AG04450 (cell line): ENCODE data around the gene KIFC3. TPM values are rescaled to one million over a fixed set of nuclear protein-coding genes. Genes with fewer than 3 reads are reported as not detected.

Experiments
- CTCF ChIA-PET: fragments of 300-600, 350-600 bp; formaldehyde crosslinking; extraction: SDS; loops from one replicate; lab custom pipeline; 2022; ENCODE audit warnings: antibody characterized with exemption, inconsistent platforms; lab: Charles Lee
- POLR2A ChIA-PET: fragments of 350-600 bp; formaldehyde crosslinking; extraction: SDS; loops from one replicate; lab custom pipeline; 2021; ENCODE audit warnings: antibody characterized with exemption, inconsistent platforms; lab: Yijun Ruan, JAX
- DNase-seq: peaks from one replicate; pipeline ENCODE4 v3.0.0-alpha.2; 2011; ENCODE audit warnings: low read depth, low spot score
- H3K27ac ChIP-seq: one replicate; pipeline ENCODE4 v1.5.1; 2012; ENCODE audit warnings: low read depth, low read length, control low read depth
- H3K27me3 ChIP-seq: one replicate; pipeline ENCODE4 v1.6.0; 2012; ENCODE audit warnings: low read length; ENCODE audit not compliant: control insufficient read depth, insufficient read depth
- H3K4me3 ChIP-seq: 2 replicates; pipeline ENCODE4 v1.5.1; 2011; ENCODE audit warnings: mild to moderate bottlenecking, low read depth, low read length, control low read depth
- H3K9me3 ChIP-seq: 2 replicates; pipeline ENCODE4 v1.5.1; 2012; ENCODE audit warnings: low read length; ENCODE audit not compliant: control insufficient read depth, insufficient read depth
- polyA plus RNA-seq: library from polyadenylated mRNA; depleted of rRNA; stranded (reverse); fragments of >200 nt; gene quantifications from 2 replicates; pipeline ENCODE4 v1.2.3, GENCODE V29; 2011
- TF ChIP-seq, protein P1 (sequence below): IDR thresholded peaks from 2 replicates; pipeline ENCODE4 v1.5.1; 2011; ENCODE audit warnings: low read depth, low read length, control low read depth, inconsistent platforms

KIFC3 gene
- polyA plus RNA-seq, 1 experiment: 24.4 TPM

DNA sequence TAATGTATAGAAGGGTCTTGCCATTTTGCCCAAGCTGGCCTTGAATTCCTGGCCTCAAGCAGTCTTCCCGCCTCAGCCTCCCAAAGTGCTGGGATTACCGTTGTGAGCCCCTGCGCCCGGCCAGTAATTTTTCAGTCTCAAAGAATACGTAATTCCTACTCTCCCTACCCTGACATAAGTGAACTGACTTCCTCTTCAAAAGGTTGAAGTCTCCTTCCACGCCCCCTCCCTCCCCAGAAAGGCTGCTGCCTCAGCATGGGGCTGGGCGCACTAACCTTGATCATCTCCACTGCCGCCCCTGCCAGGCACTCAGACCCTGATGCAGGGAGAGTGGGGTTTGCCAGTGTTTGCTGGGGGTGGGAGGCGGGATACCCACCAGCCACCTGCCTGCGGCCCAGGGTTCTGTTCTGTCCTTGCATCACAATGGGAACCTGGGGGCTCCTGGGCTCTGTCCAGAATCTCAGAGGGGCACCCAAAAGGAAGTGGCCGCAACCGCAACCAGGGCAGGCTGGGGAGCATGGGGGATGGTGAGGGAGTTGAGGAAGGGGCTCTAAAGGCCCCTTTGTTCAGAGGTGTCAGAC lies 27.5 kb downstream of the KIFC3 start:
- CTCF ChIA-PET: no interaction called here
- POLR2A ChIA-PET: no interaction called here

DNA sequence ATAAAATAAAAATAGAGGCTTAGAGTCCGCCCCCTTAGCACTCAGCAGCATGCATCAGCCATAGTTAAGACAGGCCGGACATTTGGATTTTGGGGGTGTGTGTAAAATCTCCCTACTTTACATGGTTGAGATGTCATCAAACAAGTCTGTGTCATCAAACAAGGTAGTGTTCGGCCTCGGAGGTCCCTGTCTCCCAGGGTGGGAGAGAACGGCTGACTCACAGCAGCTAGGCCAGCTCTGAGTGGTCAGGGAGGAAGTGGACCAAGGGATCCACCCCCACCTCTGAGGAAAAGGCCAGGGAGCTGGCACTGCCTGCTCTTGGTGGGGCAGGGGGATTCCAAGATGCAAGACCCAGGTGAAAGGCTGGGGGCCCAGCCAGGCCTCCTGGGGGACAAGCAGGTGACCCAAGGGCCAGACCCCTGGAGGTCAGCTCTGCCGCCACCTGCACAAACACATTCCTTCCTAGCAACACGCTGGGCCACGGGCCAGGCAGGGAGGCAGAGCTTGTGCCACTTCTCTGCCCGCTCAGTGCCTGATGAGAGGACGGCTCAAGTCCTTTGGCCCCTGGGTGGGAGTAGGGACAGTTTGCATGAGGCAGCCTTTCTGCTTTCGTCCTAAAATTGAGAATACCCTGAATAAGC lies 28.5 kb downstream of the KIFC3 start:
- Histone ChIP-seq H3K27ac (no peak overlapping the region), H3K4me3 (no peak overlapping the region), H3K27me3 (no peaks in the 10 kb centered on the region), H3K9me3 (no peaks in the 10 kb centered on the region)
- DNase-seq: no peak
- POLR2A ChIA-PET: no interaction called here
- TF ChIP-seq, protein P1, sequence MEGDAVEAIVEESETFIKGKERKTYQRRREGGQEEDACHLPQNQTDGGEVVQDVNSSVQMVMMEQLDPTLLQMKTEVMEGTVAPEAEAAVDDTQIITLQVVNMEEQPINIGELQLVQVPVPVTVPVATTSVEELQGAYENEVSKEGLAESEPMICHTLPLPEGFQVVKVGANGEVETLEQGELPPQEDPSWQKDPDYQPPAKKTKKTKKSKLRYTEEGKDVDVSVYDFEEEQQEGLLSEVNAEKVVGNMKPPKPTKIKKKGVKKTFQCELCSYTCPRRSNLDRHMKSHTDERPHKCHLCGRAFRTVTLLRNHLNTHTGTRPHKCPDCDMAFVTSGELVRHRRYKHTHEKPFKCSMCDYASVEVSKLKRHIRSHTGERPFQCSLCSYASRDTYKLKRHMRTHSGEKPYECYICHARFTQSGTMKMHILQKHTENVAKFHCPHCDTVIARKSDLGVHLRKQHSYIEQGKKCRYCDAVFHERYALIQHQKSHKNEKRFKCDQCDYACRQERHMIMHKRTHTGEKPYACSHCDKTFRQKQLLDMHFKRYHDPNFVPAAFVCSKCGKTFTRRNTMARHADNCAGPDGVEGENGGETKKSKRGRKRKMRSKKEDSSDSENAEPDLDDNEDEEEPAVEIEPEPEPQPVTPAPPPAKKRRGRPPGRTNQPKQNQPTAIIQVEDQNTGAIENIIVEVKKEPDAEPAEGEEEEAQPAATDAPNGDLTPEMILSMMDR: no peak
- CTCF ChIA-PET: interaction anchor here (1.4 kb wide), 1 partner anchor 90 kb away, joined by 3 read pairs; no protein-coding TSS in a partner anchor

More for the DNA sequence above, 27.5 kb downstream of the KIFC3 start:
- Histone ChIP-seq H3K4me3 (no peak overlapping the region), H3K27ac (no peak overlapping the region), H3K27me3 (no peaks in the 10 kb centered on the region), H3K9me3 (no peaks in the 10 kb centered on the region)
- TF ChIP-seq, protein P1: no peak
- no peak for DNase-seq

DNA sequence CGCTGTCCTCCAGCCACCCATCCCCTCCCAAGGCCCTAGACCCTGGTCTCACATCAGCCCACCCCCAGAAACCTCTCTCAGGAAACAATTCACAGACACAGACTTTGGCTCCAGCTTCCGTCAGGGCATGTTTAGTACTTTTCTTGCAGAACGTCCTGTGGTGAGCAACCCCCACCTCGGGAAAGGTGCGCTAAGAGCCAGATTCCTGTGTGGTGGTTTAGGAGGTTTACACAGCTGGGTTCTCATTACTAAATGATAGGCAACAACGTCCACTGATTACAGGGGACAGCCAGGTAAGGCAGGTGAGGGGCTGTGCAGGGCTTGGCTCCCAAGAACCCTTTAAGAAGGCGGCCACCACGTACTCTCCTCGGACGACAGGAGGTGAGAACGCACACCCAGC lies 29.3 kb downstream of the KIFC3 start:
- no peak for DNase-seq
- TF ChIP-seq, protein P1: no peak
- H3K27ac ChIP-seq: no peak overlapping the region

DNA sequence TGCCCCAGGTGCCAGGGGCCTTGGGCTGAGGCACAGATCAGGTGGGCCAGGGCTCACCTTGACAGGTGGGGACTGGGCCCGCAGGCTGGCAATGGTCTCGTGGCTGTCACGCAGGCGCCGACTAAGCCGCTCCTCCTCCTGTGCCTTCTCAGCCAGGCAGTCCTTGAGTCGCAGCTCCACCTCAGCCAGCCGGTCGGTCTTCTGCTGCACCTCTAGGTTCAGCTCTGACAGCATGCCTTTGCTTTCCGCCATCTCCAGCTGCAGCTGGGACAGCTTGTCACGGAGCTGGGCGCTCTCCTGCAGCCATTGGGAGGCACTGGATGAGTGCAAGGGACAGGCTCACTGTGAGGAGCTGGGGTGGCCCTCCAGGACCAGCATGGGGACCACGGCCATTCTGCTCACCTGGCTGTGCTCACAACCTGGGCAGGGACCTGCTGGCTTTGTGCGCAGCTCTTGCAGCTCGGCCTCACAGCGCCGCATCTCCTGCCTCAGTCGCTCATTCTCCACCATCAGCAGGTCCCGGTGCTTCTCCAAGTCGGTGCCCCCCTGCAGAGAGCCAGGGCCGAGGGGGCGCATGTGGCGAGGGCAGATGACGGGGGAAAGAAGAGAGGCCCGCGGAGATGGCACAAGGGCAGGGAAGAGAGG lies 31.0 kb downstream of the KIFC3 start:
- ChIA-PET CTCF (no interaction called here), POLR2A (no interaction called here)
- no peaks in the 10 kb centered on the region for H3K9me3 ChIP-seq
- TF ChIP-seq, protein P1: no peak
- DNase-seq: no peak
- no peak overlapping the region for H3K27ac ChIP-seq
- H3K4me3 ChIP-seq: no peak overlapping the region
- H3K27me3 ChIP-seq: no peaks in the 10 kb centered on the region

More for the DNA sequence above, 29.3 kb downstream of the KIFC3 start:
- CTCF ChIA-PET: interaction anchor here (1.4 kb wide), 1 partner anchor 91 kb away, joined by 3 read pairs; no protein-coding TSS in a partner anchor
- Histone ChIP-seq H3K27me3 (no peaks in the 10 kb centered on the region), H3K4me3 (no peak overlapping the region), H3K9me3 (no peaks in the 10 kb centered on the region)
- POLR2A ChIA-PET: no interaction called here

DNA sequence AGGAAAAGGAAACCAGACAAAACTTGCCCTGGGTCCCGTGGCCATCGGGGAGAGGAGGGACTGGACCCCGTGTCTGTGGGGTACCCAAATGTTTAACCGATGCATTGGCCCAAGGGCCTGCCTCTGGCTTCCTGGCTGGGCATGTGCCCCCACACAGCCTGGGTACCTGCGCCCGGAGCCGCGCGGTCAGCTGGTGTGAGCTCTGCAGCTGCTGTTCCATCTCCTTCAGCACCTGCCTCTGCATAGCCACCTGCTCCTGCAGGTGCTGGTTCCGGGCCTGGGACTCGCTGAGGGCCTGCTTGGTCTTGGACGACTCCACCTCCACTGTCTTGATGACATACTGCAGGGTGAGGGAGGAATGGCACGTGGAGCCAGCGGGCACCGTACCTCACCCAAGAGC lies 31.9 kb downstream of the KIFC3 start:
- DNase-seq: no peak
- Histone ChIP-seq H3K27me3 (no peaks in the 10 kb centered on the region), H3K9me3 (no peaks in the 10 kb centered on the region; the same call in 1 of the 2 replicates), H3K4me3 (no peak overlapping the region), H3K27ac (no peak overlapping the region)
- ChIA-PET POLR2A (no interaction called here), CTCF (interaction anchor here (1.2 kb wide), 1 partner anchor 93 kb away, joined by 5 read pairs; no protein-coding TSS in a partner anchor)
- TF ChIP-seq, protein P1: no peak
